Hypothalamus (tissue), 51 donors: ENCODE measurements around the gene MAP7D1.
"Not testable (repeated sequence)": the region's sequence is repeated elsewhere in the genome, so short reads cannot be mapped to it uniquely, and the experiment has no call there.

Experiments used
- DNase-seq, 51 donors: peaks; one replicate each; lab custom pipeline; 2025; lab: John Stamatoyannopoulos, UW

MAP7D1 gene

DNA sequence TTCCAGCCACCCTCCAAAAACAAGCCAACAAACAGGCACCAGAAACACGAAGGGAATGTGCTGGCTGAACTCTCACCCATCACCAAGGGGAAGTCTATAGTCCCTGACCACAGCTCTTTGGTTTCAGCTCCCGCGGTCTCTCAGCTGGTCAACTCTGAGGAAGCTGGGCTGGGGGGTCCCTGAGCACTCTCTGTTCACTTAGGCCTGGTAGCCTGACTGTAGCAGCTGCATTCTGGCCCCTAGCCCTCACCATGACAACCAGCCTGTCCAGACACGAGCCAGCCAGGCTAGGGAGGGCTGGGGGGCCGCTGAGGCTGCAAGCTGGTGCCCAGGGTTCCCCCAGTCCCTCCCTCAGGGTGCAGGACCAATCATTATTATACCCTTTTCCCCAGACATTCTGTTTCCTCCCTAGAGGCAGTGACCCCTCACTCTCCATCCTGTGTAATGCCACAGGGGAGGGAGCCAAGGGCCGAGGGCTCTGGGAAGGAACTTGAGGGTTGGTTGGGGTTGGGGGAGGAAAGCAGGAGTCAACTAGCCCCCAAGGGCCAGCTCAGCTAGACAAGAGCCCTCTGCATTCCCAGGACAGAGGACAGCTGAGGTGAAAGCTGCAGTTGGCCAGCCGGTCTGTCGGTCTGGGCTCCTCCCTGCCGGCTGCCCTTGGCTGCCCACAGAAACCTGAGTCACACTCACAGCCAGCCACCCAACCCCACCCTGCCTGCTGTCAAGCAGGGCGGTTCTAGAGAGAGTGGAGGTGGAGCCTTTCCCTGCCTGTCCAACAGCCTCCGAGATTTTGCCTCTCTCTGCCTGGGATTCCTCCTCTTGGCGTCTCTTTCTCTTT is 5.4 kb upstream of the MAP7D1 start:
- DNase-seq = peak in 45 of 51 donors; percentile 29 to 93 (median 71)

DNA sequence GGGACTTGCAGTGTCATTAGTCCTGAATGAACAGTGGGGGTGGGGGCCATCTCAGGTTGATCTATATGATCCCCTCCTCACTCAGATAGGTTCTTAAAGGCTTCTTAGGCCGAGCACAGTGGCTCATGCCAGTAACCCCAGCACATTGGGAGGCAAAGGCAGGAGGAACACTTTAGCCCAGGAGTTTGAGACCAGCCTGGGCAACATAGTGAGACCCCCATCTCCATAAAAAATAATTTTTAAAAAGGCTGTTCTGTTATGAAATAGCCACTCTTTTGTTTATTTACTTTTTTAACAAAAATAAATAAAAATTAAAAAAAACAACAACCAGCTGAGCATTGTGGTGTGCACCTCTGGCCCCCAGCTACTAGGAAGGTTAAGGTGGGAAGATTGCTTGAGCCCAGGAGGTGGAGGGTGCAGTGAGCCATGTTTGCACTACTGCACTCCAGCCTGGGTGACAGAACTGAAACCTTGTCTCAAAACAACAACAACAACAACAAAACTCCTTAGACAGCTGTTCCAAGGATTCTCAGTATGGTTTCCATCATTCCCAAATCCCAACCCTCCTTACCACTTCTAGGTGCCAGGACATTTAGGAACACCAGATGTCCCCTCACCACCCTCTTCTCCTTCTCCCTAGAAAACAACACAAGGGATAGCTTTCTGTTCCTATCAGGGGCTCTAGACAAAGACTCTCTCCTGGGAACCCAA is 4.7 kb upstream of the MAP7D1 start:
- DNase-seq = no peak

DNA sequence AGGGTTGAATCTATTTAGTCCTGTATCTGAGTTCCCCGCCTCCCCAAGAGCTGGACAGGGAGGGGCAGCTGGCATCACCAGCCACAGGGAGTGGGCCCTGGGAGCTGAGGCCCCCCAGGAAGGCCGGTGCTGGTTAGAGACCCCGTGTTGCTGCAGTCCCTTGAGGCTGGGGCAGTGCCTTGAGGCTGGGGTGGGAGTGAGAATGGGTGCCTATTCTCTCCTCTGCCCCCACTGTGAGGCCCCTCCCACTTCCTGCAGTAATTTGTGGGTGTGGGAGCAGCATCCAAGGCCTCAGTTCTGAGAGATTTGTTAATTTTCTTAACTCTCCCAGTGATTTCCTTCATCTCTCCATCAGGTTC is 4.1 kb upstream of the MAP7D1 start:
- no peak for DNase-seq

DNA sequence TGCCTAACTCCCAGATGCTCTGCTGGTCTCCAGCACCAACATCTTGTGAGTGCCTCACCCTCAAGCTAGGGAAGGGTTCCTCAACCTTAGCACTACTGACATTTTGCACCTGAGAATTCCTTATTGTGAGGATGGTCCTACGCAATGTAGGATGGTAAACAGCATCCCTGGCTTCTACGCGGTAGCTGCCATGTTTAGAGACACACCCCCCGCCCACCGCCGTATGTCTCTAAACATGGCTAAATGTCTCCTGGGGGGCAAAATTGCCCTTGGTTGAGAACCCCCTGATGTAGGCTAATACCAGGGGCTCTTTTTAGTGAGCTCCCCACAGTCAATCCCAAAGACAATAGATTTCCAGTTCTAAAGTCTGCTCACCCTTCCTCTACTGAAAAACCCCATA is 2.5 kb upstream of the MAP7D1 start:
- no peak for DNase-seq

DNA sequence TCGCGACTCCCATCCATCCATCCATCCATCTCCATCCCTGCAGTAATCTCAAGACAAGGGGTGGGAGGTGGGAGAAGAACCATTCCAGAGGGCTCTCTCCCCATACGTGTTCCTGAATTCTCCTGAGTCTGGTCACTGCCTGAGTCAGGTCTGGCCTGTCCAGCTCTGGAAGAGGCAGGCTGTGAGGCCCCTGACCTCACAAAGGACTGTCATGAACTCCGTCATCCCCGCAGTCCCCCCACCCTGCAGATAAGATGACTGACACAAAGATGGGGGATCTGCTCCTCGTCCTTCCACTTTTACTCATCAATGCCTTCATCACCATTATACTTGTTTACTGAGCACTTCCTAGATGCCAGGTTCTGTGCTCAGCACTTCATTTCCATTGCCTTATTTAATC is 1.6 kb upstream of the MAP7D1 start:
- DNase-seq = no peak

DNA sequence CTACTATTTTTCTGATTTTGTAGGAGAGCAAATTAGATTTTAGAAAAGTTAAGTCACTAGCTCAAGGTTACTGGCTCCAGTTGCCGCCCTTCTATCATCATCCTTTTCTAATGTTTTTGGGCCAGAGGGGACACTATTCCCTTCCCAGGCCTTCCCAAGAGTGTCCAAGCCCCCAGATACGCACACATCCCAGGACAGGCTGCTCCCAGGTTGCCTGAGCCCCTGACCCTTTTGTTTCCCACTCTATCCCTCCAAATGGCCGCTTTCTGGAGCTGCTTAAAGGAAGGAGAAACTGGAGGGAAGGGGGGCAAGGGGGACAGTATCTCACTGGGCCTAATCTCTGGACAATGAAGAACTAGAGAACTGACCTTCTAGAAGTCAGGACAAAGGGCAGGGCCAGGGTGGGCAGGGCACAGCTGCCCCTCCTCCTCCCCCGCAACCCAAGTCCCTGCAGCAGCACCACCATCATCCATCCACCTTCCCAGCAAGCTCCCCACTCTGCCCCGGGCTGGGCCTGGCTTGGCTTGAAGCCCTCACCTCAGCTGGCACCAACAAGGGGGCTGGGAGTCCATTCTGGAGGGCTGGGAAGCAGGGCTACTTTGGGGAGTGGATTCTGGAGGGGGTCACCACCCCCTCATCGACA is 1.1 kb upstream of the MAP7D1 start:
- DNase-seq = peak in 12 of 51 donors; percentile 20 to 53 (median 36)

DNA sequence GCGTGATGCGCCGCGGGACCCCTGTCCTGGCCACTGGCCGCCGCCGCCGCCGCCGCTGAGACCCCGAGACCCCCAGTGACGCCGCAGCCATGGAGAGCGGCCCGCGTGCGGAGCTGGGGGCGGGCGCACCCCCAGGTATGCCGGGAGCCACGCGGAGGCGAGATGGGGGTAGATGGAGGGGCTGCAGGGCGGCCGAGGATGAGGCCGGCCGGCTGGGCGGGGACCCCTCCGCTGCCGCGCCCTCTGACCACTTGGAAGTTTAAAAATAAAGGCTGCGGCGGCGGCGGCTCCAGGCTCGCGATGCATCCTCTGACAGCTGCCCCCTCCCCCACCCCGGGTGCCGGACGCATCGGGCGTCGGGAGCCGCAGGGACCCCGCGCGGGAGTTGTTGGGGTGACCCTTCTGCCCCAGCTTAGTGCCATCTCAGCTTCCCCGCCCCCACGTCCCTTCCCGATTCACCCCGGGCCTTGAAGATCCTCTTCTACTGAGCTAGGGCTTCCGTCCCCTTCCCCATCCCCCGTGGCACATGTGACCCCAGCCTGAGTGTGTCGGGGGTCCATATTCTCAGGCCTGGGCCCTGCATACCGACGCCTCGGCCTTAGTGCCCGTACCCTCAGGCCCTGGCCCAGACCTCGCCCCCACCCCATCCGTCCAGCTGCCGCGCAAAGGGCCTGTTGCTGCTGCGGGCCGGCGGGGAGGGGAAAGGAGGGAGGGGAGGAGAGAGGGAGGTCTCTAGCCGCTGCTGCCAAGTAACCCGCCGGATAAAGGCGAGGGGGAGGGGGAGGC is 562 bp downstream of the MAP7D1 start:
- DNase-seq = peak in 50 of 51 donors; percentile 31 to 91 (median 74)

DNA sequence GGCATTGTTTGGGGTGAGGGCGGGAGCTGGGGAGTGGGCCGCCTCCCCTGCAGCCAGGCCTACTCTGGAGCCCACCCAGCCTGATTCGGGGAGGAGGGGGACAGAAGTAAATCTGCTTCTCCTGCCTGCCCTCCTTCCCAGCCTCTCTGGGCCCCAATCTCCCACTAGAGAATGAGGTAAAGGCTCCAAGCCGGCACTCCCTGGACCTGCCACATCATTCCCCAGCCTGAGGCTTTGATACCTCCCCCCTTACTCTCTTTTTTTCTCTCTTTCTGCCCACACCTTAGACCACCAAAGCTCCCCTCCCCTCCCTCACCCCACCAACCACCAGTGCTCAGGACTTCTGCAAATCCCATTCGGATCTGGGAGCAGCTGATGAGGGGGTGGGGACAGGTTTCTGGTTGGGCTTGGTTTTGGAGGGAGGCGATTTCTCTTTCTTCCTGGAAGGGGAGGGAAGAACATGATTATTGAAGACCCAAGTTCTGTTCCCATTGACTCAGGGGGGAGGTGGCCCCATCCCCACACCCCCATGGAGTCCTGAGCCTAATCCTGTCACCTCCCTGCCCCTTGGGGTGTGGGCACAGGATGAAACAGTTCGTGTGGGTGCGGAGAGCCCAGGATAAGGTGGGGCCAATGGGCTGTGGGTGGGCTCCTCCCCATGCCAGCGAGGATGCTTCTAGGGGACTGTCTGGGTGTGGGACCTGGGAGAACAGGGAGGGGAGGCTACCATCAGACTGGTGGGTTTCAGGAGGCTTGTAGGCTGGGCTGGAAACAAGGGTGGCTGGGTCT is 1.3 kb downstream of the MAP7D1 start:
- peak in 9 of 51 donors; percentile 41 to 82 (median 60) for DNase-seq

DNA sequence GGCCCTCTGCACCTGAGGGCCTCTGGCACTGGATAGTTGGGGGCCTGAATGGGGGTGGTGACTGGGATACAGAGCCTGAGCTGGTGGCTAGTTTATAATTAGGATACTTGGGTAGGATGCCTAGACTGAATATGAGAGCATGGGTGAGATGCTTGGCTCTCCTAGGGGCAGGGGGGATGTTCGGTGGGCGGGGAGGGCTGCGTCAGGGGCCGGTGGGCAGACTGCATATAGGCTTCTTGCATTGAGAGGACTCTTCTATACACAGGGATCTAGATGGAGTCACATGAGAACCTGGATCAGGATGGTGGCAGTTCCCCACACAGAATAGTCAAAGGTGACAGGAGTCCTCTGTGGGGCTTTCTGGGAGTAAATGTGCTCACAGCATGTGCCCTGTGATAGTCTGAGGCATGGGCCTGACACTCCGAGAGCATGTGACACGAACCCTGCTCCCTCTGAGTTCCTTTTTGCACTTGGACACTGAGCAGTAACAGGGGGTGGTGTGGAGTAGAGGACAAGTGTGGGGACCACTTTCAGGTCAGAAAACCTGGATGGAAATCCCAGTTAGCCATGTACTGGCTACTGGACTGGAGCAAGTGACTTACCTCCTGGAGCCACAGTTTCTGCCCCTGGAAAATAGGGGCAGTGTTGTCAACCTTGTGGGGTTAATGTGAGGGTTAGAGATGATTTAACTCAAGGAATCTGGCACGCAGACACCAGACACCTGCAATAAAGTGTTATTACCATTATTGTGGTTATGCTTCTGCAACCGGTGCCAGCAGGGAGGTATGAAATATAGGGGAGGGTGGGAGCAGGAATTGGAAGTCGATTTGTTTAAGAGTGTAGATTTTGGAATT is 2.2 kb downstream of the MAP7D1 start:
- DNase-seq = peak in 10 of 51 donors; percentile 13 to 42 (median 22)

DNA sequence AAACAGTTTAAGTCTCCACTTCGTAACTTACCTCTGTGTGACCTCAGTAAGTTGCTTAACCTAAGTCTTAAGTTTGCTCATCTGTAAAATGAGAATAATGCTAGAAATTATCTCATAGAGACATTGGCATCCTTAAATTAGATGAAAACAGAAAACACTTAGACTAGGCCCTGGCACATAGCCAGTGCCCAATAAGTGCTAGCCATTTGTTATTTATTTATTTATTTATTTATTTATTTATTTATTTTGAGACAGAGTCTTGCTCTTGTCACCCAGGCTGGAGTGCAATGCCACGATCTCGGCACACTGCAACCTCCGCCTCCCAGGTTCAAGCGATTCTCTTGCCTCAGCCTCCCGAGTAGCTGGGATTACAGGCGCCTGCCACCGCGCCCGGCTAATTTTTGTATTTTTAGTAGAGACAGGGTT is 2.9 kb downstream of the MAP7D1 start:
- DNase-seq = not testable (repeated sequence)

DNA sequence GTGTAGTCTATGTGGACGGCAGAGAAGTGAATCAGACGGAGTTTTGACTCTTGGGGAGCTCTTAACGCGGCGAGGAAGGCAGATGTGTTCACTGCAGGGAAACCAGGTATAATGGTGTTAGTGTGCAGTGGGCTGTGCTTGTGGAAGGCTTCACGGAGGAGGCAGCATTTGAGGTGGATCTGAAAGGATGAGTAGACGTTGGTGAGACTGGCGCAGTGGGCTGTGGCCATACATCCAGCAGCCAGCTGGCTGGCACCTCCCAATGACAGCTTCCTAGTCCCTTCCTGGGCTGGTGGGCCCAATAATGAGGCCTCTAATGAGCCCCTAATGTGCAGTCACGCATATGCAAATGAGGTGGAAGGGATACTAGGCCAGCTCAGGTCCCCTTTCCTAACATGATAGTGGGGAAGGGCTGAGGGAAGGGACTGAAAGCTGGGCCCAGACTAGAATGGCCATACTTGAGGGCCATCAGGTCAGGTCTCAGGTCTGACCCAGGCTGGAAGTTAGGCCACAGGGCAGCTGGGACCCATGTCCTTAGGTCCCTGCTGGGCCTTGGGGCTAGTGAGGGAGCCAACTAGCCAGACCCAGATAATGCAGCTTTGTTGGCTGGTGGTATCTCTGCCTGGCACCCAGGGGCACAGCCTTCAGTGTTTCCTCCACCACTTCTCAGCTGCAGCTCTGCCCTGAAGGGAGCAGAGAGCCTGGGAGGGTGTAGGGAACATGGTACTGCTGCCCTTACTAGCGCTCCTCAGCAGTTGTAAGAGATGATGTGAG is 3.8 kb downstream of the MAP7D1 start:
- DNase-seq = peak in 32 of 51 donors; percentile 26 to 82 (median 55)

DNA sequence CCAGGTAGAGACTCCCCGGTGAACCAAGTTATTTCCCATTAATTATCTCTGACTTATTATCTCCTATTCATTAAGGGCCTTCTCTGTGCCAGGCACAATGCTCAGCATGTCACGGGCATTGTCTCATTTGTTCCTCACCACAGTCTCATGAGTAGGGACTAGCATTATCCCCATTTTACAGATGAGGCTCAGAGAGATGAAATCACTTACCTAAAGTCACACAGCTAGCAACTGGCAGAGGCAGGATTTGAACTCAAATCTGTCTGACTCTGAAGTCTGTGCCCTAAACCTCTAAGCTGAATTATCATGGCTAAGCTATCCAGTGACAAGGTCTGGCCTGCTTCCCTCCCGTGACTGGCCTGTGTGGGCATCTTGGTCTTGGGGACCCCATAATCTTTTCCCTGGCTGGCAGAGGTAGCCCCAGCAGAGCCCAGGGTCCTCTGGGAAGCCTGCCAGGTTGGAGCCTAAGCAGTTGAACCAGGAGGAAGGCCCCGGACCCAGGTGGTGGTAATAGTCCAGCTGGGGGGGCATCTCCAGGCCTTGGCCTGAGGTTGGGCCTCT is 4.5 kb downstream of the MAP7D1 start:
- peak in 2 of 51 donors; percentile 62 to 68 for DNase-seq

DNA sequence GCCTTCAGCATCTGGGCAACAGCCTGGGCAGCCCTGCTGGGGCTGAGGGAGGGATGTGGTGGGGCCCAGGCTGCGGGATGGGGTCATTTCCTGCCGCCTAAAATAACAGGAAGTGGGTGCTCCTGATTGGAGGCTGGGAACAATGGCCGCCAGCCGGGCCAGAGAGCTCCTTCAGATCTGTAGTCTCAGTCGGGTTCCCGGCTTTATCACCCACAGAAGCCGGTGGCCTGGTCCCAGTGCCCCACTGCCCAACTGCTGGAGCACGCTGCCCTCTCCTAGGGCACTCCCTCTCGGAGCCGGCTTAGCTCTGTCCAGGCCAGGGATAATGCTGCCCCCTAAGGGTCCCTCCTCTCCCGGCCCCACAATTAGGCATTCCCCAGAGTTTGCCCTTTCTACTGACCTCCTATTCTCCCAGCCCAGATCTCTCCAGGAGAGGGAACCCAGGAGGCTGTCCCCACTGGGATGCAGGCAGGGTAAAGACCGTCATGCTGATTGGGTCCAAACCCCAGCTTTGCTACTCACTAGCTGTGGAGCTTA is 5.1 kb downstream of the MAP7D1 start:
- DNase-seq = peak in 34 of 51 donors; percentile 20 to 75 (median 43)

DNA sequence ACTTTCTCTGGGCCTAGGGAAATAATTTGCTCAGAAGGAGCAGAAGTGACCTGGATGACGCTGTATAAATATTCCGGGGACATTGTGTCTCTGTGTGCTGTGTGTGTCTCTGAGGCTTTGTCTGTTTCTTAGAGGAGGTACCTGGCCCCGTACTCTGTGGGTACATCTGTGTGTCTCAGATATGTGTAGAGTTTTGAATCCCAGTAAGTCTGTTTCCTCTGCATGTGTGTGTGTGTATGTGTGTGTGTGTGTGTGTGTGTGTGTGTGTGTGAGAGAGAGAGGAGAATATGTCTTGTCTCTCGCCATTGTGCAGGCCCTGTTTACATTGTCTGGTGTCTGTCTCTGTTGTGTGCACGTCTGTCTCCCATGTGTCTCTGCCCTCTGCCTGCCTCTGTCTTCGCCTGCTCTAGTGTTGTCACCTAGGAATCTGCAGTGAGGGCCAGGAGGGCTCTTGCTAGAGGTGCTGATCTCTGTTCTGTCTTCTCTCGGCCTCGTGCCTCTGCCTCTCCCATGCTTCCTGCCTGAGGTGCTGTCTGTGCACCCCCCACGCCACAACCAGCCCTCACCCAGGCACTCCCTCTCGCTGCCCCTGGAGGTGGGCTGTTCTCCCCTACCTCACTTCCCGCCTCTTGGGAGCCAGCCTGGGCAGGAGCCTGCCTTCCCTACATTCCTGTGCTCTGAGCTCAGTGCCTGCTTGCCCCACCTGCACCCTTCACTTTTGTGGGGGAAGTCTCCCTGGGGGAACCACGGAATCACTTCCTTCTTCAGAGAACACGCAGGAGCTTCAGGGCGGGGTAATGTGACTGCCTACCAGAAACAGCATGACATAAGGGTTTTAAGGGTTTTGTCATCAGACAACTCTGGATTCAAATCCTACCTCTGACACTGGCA is 5.9 kb downstream of the MAP7D1 start:
- peak in 4 of 51 donors; percentile 22 to 52 (median 36) for DNase-seq

DNA sequence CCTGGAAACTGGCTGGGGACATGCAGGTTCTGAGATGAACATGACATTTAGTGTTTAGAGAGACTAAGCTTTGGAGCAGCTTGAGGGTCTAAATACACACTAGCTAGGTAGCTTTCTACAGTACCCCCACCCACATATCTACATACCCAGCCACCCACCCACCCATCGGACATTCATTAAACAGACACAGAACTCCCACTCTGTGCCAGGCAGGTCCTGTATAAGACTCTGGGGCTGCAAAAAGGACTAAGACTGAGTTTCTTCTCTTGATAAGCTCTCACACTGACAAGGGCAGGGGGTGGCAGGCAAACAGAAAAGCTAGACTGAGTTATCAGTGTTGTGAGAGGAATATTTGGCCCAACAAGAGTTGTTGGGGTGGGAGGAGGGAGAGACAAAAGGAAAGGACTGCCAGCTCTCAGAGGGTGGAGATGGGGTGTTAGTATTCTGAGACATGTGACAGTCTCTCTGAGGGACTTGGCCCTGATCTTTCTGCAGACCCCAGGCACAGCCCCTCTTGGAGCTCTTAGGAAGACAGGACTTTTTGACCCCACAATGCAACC is 6.8 kb downstream of the MAP7D1 start:
- DNase-seq = no peak

DNA sequence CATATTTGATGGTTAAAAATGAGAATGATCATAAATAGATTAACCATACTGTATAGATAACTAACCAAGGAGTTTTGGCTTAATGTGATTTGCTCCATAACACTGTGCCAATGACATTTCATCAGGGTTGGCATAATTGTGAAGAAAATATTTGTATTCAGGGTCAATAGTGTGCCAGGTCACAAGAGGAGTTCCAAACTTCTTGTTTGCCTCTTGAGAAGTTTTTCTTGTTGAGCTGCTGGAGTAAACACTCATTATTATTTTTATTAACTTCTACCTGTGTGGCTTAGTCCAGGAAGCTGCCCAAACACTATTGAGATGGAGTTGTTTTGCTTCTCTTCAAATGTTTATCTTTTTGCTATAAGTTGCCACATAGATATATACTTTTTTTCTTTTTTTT is 7.5 kb downstream of the MAP7D1 start:
- no peak for DNase-seq
